SU-DHL-6 (cell line): Measurements from ENCODE around the gene SRP68.

Source experiments
- H2AFZ ChIP-seq: fragments of 200-600 bp; sonication (generic); 2 replicates; pipeline ENCODE4 v1.6.1; 2014; ENCODE audit warnings: low read depth, mild to moderate bottlenecking, moderate library complexity, mixed read lengths, antibody characterized with exemption, low read length; ENCODE audit not compliant: severe bottlenecking
- H3F3A ChIP-seq: fragments of 200-600 bp; shearing (Covaris generic); 2 replicates; pipeline ENCODE4 v1.6.0; 2016; ENCODE audit warnings: antibody characterized with exemption, mild to moderate bottlenecking; ENCODE audit not compliant: insufficient read depth
- H3K27ac ChIP-seq: fragments of 200-600 bp; sonication (generic); 2 replicates; pipeline ENCODE4 v1.5.1; 2016; ENCODE audit warnings: low read depth, mild to moderate bottlenecking, low read length, moderate library complexity, mixed read lengths
- H3K27me3 ChIP-seq: fragments of 200-600 bp; sonication (generic), shearing (Covaris generic); 2 replicates; pipeline ENCODE4 v1.6.0; 2014; ENCODE audit warnings: mild to moderate bottlenecking, low read length
- H3K36me3 ChIP-seq: fragments of 200-600 bp; sonication (generic); 2 replicates; pipeline ENCODE4 v1.6.1; 2014; ENCODE audit warnings: mild to moderate bottlenecking, low read length, mixed read lengths
- H3K4me2 ChIP-seq: fragments of 300-600, 200-600 bp; shearing (Covaris generic), sonication (generic); 2 replicates; pipeline ENCODE4 v1.6.0; 2014; ENCODE audit warnings: low read length, low read depth, mild to moderate bottlenecking; ENCODE audit not compliant: poor library complexity, severe bottlenecking
- H3K4me3 ChIP-seq: fragments of 200-600 bp; sonication (generic); 2 replicates; pipeline ENCODE4 v1.5.1; 2014; ENCODE audit warnings: antibody characterized with exemption, low read length, mild to moderate bottlenecking, mixed read lengths; ENCODE audit not compliant: insufficient read depth, poor library complexity, severe bottlenecking
- H3K79me2 ChIP-seq: fragments of 200-600 bp; sonication (generic); 2 replicates; pipeline ENCODE4 v1.6.1; 2014; ENCODE audit warnings: mild to moderate bottlenecking, low read length, moderate library complexity; ENCODE audit not compliant: insufficient read depth
- H3K9ac ChIP-seq: fragments of 200-600 bp; sonication (generic); 2 replicates; pipeline ENCODE4 v1.7.0; 2014; ENCODE audit warnings: mild to moderate bottlenecking, low read length
- H3K9me2 ChIP-seq: fragments of 200-600 bp; sonication (generic); replicated peaks from 2 replicates; pipeline ENCODE4 v1.6.1; 2014; ENCODE audit warnings: low read length; ENCODE audit not compliant: insufficient read depth
- H3K9me3 ChIP-seq: fragments of 200-600 bp; sonication (generic); 2 replicates; pipeline ENCODE4 v1.6.1; 2014; ENCODE audit warnings: low read length, mixed read lengths; ENCODE audit not compliant: insufficient read depth
- H4K20me1 ChIP-seq: fragments of 200-600 bp; sonication (generic); 2 replicates; pipeline ENCODE4 v1.6.1; 2014; ENCODE audit warnings: low read depth, mild to moderate bottlenecking, antibody characterized with exemption, low read length, moderate library complexity, mixed read lengths
- EZH2phosphoT487 ChIP-seq: fragments of 200-600 bp; sonication (generic), shearing (Covaris generic); conservative IDR thresholded peaks from 2 replicates; pipeline ENCODE4 v1.6.1; 2018; ENCODE audit warnings: mild to moderate bottlenecking, antibody characterized with exemption, low read length, moderate library complexity, mixed read lengths
- TF ChIP-seq, protein P1 (sequence below): fragments of 200-600 bp; sonication (generic); IDR thresholded peaks from one replicate; pipeline ENCODE4 v1.5.1; 2017; ENCODE audit warnings: antibody characterized with exemption, mild to moderate bottlenecking, low read length, moderate library complexity; ENCODE audit not compliant: insufficient read depth, poor library complexity, severe bottlenecking

SRP68 gene

DNA sequence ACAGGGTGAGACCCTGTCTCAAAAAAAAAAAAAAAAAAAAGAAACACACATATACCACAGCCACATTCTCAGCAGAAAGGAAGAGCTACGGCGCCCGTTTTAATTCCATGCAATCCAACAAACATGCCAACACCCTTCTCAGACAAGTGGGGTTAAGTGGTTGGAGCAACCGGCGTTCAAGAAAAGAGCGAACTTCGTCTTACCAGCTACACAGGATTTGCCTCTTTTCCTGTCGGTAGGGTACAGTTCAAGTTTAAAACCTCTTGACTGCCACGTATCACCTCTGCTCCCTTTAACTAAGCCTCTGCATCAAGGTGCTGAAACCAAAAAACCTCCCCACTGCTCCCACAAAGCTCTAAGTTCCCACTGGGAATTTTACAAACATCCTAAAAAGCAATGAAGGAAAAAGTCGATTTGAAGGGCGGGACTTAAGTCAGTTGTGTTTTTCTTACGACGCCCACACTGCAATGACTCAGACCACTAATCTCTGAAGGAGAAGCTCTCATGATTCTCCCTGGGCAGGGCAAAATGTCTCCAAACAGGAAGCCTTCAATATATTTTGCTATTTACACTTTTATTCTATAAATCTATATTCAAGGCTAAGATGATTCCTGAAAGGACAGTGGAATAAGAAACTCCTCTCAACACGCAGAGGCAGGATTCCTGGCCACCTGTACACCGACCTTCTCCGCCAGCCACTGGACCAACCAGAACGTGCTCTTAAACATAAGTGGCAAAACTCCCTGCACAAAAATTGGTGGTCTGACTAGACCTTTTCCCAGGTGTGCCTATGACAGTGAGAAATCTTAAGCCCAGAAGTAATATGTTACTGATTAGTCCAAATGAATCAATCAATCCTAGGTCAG lies 18.8 kb downstream of the SRP68 start:
- no peak overlapping the region for H3K4me2 ChIP-seq
- no peaks in the 10 kb centered on the region for H3K9me3 ChIP-seq
- H3K4me3 ChIP-seq: no peak overlapping the region
- no peak overlapping the region for H3K9ac ChIP-seq
- TF ChIP-seq, protein P1, sequence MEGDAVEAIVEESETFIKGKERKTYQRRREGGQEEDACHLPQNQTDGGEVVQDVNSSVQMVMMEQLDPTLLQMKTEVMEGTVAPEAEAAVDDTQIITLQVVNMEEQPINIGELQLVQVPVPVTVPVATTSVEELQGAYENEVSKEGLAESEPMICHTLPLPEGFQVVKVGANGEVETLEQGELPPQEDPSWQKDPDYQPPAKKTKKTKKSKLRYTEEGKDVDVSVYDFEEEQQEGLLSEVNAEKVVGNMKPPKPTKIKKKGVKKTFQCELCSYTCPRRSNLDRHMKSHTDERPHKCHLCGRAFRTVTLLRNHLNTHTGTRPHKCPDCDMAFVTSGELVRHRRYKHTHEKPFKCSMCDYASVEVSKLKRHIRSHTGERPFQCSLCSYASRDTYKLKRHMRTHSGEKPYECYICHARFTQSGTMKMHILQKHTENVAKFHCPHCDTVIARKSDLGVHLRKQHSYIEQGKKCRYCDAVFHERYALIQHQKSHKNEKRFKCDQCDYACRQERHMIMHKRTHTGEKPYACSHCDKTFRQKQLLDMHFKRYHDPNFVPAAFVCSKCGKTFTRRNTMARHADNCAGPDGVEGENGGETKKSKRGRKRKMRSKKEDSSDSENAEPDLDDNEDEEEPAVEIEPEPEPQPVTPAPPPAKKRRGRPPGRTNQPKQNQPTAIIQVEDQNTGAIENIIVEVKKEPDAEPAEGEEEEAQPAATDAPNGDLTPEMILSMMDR: no peak
- no peak for TF ChIP-seq EZH2phosphoT487
- no peak overlapping the region for H2AFZ ChIP-seq
- no peaks in the 10 kb centered on the region; the same call in 1 of the 2 replicates for H3F3A ChIP-seq
- H3K27me3 ChIP-seq: no peaks in the 10 kb centered on the region
- no peaks in the 10 kb centered on the region for H3K9me2 ChIP-seq
- peaks cover 22% of the 10 kb centered on the region for H3K36me3 ChIP-seq
- H4K20me1 ChIP-seq: no peaks in the 10 kb centered on the region
- no peak overlapping the region for H3K27ac ChIP-seq
- no peaks in the 10 kb centered on the region for H3K79me2 ChIP-seq

DNA sequence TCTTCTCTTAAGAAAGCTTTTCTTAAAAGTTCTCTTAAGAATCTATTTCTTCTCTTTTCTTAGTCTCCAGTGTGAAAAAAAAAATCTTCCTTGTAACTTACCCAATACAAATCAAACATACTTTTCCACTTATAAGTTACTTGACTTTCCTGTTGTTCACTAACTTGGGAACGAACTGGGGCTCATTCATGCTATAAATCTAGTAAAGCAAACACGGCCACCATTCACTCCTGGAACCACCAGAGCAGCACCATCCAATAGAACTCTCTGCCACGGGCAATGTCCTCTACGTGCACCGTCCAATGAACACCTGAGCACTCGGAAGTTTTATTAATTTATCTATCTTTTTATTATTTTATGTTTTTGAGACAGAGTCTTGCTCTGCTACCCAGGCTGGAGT lies 20.8 kb downstream of the SRP68 start:
- no peaks in the 10 kb centered on the region for H4K20me1 ChIP-seq
- H3F3A ChIP-seq: no peaks in the 10 kb centered on the region; the same call in 1 of the 2 replicates
- TF ChIP-seq, protein P1: no peak
- TF ChIP-seq EZH2phosphoT487: no peak
- H3K79me2 ChIP-seq: no peaks in the 10 kb centered on the region
- no peaks in the 10 kb centered on the region for H3K27me3 ChIP-seq
- H3K4me2 ChIP-seq: no peak overlapping the region
- no peak overlapping the region for H3K9ac ChIP-seq
- H3K36me3 ChIP-seq: peaks cover 16% of the 10 kb centered on the region; the same call in 1 of the 2 replicates
- no peak overlapping the region for H2AFZ ChIP-seq
- H3K9me2 ChIP-seq: no peaks in the 10 kb centered on the region
- H3K4me3 ChIP-seq: no peak overlapping the region
- no peaks in the 10 kb centered on the region for H3K9me3 ChIP-seq
- no peak overlapping the region for H3K27ac ChIP-seq

DNA sequence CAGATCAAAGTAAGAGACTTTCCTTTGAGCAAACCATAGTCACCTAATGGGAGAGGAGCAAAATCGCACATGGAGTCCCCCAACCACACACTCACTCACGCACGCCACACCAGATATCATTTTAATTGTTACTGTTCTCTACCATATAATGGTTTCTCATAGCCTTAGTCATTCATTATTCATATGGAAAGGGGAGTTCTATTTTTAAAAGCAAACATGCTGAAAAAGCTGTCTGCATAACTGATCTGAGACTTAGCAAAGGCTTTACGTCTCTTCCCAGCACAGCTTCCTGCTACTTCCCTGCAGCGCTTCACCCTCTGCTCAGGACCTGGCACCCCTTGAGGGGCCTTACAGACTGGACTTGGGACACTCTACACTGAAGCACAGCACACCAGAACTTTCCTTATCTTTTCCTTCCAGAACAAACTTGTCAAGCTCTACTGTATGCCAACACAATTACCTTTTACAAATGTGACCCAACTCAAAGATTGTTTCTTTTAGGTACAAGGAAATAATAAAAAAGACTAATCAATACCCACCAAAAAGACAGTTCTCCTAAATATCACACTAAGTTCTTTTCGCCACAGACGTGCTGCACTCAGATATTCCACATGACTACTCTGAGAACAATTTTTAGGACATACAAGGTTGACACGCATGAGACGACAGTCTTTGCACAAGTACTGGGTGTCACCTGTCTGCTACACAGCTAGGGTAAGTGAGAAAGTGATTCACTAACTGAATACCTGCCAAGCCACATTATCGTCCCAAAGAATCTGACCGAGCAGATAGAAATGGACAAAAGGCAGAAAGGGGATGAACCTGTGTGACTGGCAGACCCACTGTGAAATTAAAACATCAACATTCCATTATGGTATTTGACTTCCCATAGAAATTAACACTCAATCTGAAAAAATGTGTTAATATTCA lies 21.5 kb downstream of the SRP68 start:
- H3K4me3 ChIP-seq: no peak overlapping the region
- no peaks in the 10 kb centered on the region for H3K9me2 ChIP-seq
- H3K9me3 ChIP-seq: no peaks in the 10 kb centered on the region
- H3F3A ChIP-seq: no peaks in the 10 kb centered on the region
- H3K9ac ChIP-seq: no peak overlapping the region
- H3K36me3 ChIP-seq: peaks cover 20% of the 10 kb centered on the region; the same call in 1 of the 2 replicates
- no peak overlapping the region for H3K4me2 ChIP-seq
- no peaks in the 10 kb centered on the region for H4K20me1 ChIP-seq
- no peak overlapping the region for H2AFZ ChIP-seq
- H3K79me2 ChIP-seq: no peaks in the 10 kb centered on the region
- TF ChIP-seq EZH2phosphoT487: no peak
- TF ChIP-seq, protein P1: no peak
- no peaks in the 10 kb centered on the region for H3K27me3 ChIP-seq
- H3K27ac ChIP-seq: no peak overlapping the region
